Memory B cell (primary cell): Measurements from ENCODE around the gene CTDSPL.

ENCODE experiments used
- ATAC-seq: fragments of 150-1000 bp; cut with Tn5 transposase; 2 replicates; pipeline ENCODE4 v1.10.0; 2021; ENCODE audit warnings: low read depth, mild to moderate bottlenecking, moderate library complexity
- DNase-seq, 2 donors: peaks; one replicate each; pipeline ENCODE4 v3.0.0; 2022; ENCODE audit warnings: low spot score in 2 of 2
- H3K27ac Mint-ChIP-seq: one replicate; pipeline ENCODE4 v1.8.0; 2022; ENCODE audit warnings: mild to moderate bottlenecking, moderate library complexity, mixed read lengths
- H3K27me3 Mint-ChIP-seq: one replicate; pipeline ENCODE4 v1.8.0; 2022; ENCODE audit warnings: mixed read lengths
- H3K36me3 Mint-ChIP-seq: one replicate; pipeline ENCODE4 v1.8.0; 2022; ENCODE audit warnings: mild to moderate bottlenecking, mixed read lengths
- H3K4me1 Mint-ChIP-seq: one replicate; pipeline ENCODE4 v1.8.0; 2022; ENCODE audit warnings: mixed read lengths
- H3K4me3 Mint-ChIP-seq: one replicate; pipeline ENCODE4 v1.8.0; 2022; ENCODE audit warnings: mild to moderate bottlenecking, moderate library complexity, mixed read lengths
- H3K9me3 Mint-ChIP-seq: one replicate; pipeline ENCODE4 v1.8.0; 2022; ENCODE audit warnings: mixed read lengths

The CTDSPL gene

DNA sequence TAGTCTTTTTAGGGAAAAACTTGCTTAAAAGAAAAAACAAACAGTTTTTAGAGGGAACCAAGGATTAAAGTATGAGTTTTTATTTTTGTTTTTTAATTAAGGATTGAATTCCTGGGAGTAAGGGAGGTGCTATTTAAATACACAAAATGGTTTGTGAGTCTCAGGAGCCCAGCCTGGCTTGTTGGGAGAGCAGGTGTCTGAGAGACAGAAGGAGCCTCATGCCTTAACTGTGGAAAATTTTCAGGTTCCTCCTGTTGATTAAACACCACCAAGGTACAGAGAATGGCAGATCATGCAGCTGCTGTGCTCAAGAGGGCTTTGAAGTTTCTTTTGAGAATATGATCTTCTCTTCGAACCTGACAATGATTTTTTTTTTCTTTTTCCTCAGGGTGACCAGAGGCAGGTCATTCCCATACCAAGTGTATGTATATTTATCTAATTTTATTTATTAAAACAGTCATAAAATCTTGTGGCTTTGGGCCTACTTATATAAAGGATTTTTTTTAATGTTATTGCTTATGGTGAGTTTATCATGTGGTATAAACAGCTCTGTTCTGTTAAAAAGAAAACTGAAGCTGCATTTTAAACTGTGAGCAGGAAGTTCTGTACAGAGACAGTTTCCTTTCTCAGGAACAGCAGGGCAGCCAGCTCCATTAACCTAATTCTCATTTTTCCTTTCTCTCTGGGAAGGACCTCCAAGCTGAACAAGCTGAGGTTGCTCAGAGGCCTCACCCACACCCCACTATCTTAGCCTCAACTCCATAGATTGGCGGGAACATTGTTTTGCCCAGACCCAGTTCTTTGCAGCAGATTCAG lies 95.3 kb downstream of the CTDSPL start:
- no peak for DNase-seq
- no peak overlapping the region for H3K4me3 Mint-ChIP-seq
- H3K27ac Mint-ChIP-seq, result no peak overlapping the region
- no peak for ATAC-seq
- no peaks in the 10 kb centered on the region for H3K27me3 Mint-ChIP-seq
- peaks cover 8% of the 10 kb centered on the region for H3K4me1 Mint-ChIP-seq
- H3K9me3 Mint-ChIP-seq, result no peaks in the 10 kb centered on the region
- no peaks in the 10 kb centered on the region for H3K36me3 Mint-ChIP-seq

DNA sequence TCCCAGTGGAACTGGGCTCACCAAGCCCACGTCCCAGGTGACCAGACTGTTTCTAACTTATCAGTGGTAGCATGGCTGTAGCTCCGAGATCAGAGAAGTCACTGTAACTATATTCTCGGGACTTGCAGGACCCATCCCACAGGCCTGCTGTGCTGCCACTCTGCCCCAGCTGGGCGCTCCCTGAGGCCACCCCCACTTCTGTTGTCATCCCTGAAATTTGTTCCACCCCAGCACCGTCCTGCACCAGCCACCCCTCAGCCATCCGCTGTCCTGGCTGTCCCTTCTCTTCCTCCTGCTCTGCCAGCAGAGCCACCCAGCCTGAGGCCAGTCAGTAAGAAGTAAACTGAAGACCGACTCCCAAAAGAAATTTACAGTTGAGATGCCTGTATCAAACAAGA lies 95.9 kb downstream of the CTDSPL start:
- Mint-ChIP-seq H3K27me3 (no peaks in the 10 kb centered on the region), H3K4me1 (peaks cover 8% of the 10 kb centered on the region), H3K36me3 (no peaks in the 10 kb centered on the region), H3K27ac (peak overlapping the region; percentile 21), H3K4me3 (no peak overlapping the region), H3K9me3 (no peaks in the 10 kb centered on the region)
- ATAC-seq (no peak), DNase-seq (no peak)

DNA sequence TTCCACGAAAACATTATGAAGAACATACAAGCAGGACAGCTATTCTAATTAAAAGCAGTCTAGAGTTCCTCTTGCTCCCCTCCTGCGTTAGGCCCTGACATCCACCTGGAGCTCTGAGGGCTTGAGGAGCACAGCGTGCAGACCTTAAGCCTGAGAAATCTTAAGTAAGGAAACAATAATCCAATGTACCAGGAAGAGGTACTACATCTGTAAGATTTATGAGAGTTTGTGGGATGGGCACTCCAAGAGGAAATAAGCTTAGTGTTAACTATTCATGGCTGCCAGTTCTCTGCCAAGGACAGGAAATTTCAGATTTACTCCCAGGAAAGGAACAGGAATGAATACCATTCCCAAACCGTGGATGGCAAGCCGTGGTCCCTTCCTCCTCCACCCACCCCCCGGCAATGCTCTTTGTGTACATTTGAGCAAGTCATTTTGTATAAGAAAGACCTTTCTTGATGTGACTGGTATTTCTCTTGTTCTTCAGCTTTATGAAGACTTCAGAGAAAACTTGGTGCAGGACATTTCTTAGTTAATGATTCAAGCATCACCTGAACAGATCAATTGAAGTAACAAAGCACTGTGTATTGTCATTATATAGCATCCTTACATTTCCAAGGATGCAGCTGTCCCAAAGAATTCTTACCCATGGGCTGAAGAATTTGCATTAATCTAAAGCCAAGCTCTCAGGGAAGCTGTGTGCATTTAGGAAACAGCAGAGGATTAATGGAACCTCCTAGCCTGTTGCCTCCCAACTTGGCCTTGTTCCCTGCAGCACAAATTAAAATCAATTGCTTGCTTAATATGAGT lies 100.1 kb downstream of the CTDSPL start:
- no peak for ATAC-seq
- H3K27me3 Mint-ChIP-seq, result peaks cover 3% of the 10 kb centered on the region
- no peaks in the 10 kb centered on the region for H3K9me3 Mint-ChIP-seq
- no peaks in the 10 kb centered on the region for H3K36me3 Mint-ChIP-seq
- H3K4me1 Mint-ChIP-seq, result peaks cover 2% of the 10 kb centered on the region
- no peak for DNase-seq
- H3K27ac Mint-ChIP-seq, result no peak overlapping the region
- no peak overlapping the region for H3K4me3 Mint-ChIP-seq

DNA sequence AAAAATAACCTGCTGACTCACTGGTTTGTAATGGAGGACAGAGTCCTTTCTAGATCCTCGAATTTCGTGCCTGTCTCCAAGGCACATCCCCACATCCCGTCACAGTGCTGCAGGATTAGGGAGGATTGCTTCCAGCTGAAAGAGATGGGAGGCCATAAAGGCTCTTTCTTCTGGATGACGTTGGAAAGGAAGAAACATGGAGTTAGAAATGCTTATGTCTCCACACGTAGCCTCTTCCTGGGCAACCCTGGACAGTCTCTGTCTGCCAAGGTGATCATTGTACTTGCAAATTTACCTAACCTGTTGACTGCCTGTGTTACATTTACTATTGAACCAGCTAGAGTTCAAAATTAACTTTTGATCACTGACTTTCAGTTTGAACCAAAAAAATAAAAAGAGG lies 101.3 kb downstream of the CTDSPL start:
- no peak overlapping the region for H3K4me3 Mint-ChIP-seq
- H3K9me3 Mint-ChIP-seq, result no peaks in the 10 kb centered on the region
- peaks cover 3% of the 10 kb centered on the region for H3K27me3 Mint-ChIP-seq
- H3K4me1 Mint-ChIP-seq, result no peaks in the 10 kb centered on the region
- no peak overlapping the region for H3K27ac Mint-ChIP-seq
- H3K36me3 Mint-ChIP-seq, result no peaks in the 10 kb centered on the region
- DNase-seq (no peak), ATAC-seq (no peak)

DNA sequence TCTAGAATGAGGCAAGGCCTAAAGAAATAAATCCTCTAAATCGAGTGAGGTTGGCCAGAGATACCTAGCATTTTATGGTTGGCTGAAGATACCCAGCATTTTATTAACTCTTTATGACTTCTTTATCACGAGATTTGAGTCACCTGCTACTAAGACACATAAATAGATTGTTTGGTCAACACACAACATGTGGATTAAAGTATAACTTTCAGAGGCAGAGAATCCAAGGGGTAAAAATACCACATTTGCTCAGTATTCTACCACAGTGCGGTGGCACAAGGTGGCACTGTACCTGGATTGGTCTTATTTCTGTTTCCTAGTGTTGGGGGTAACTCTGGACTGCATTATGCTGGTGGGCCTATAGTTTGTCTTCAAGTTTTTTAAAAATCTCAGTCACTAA lies 102.0 kb downstream of the CTDSPL start:
- DNase-seq, result no peak
- no peak for ATAC-seq
- Mint-ChIP-seq H3K27ac (no peak overlapping the region), H3K36me3 (no peaks in the 10 kb centered on the region), H3K9me3 (no peaks in the 10 kb centered on the region), H3K27me3 (peaks cover 3% of the 10 kb centered on the region), H3K4me1 (no peaks in the 10 kb centered on the region), H3K4me3 (no peak overlapping the region)

DNA sequence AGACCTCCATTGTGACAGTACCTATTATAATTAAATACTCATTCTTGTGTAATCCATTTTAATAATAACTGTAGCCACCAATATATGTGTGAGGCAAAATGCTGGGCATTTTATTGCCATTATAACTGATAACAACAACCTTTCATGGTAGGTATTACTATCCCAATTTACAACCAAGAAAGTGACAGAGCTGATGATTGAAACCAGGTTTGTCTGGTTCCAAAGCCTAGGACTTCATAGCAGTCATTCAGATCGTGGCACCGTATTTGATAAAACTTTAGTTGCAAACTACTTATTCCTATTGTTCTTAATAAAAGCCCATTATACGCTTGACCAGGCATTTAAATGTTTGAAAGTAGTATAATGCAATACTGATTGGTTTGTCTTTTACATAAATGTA lies 102.5 kb downstream of the CTDSPL start:
- Mint-ChIP-seq H3K4me1 (no peaks in the 10 kb centered on the region), H3K27me3 (peaks cover 3% of the 10 kb centered on the region), H3K27ac (no peak overlapping the region), H3K36me3 (no peaks in the 10 kb centered on the region), H3K4me3 (no peak overlapping the region), H3K9me3 (no peaks in the 10 kb centered on the region)
- no peak for ATAC-seq
- no peak for DNase-seq

DNA sequence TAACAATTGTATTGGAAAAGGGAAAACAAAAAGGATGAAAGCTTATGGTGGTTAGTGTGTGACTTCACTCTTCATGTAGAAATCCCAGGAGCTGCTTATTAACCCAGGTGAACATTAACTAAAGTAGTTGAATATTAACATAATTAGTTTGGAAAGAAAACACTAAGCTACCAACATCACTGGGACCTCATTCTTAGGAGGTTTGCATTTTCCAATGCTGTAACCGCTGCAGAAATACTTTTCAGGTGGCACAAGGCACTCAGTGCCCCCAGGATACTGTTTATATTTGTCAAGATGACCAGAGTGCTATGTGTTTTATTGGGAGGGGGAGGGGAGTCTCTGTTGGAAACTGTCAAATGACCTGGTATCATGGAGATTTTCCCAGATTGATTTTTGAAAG lies 103.0 kb downstream of the CTDSPL start:
- H3K27me3 Mint-ChIP-seq, result peaks cover 4% of the 10 kb centered on the region
- no peaks in the 10 kb centered on the region for H3K9me3 Mint-ChIP-seq
- DNase-seq (no peak), ATAC-seq (no peak)
- no peak overlapping the region for H3K4me3 Mint-ChIP-seq
- H3K4me1 Mint-ChIP-seq, result no peaks in the 10 kb centered on the region
- H3K27ac Mint-ChIP-seq, result no peak overlapping the region
- no peaks in the 10 kb centered on the region for H3K36me3 Mint-ChIP-seq

DNA sequence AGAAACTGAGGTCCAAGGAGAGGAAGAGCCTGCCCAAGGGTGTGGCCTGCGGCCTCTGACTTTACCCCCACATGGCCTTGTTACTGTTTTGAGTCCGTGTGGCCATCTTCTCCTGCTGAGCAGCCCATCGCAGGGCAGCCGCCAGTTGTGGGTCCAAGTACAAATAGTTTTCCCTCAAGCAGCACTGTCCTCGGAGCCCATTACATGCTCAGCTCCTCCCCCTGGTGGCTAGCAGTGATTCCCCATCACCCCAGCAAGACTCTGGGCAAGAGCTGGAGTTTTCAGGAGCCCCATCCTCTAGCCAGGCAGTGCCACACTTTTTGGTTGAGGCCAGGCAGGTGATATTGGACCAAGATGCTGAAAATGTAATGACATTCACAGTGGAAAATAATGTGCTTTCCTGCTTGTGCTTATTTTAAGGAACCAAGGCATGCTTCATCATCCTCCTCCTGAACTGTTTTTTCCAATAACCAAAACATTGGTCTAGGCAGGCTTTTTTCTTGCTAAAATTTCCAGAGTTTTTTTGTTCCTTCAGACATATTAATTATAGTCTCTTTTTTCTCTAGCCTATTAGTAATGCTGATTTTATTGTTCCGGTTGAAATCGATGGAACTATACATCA lies 105.7 kb downstream of the CTDSPL start:
- Mint-ChIP-seq H3K27ac (no peak overlapping the region), H3K27me3 (peaks cover 8% of the 10 kb centered on the region)

DNA sequence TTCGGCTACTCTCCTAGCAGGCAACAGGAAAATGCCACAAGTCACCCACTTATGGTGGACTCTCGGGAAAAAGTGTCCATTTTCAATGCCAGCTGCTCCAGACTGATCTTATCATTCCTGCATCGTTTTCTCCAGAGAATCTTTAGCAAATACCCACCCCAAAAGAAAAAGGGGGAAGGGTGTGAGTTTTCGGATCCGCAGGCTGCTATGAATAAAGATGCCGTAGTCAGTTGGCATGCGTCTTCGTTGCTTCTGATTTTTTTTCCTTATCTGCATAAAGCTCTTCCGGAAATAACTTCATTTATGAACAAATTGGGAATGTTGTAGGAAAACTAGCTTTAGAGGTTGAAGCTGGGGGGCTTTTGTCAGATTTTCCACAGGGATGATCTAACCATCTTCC lies 106.5 kb downstream of the CTDSPL start:
- DNase-seq, result no peak
- H3K9me3 Mint-ChIP-seq, result no peaks in the 10 kb centered on the region
- no peaks in the 10 kb centered on the region for H3K4me1 Mint-ChIP-seq
- peaks cover 8% of the 10 kb centered on the region for H3K27me3 Mint-ChIP-seq
- H3K4me3 Mint-ChIP-seq, result no peak overlapping the region
- H3K27ac Mint-ChIP-seq, result no peak overlapping the region
- no peak for ATAC-seq
- H3K36me3 Mint-ChIP-seq, result no peaks in the 10 kb centered on the region

More for the DNA sequence above, 105.7 kb downstream of the CTDSPL start:
- Mint-ChIP-seq H3K4me1 (no peaks in the 10 kb centered on the region), H3K9me3 (no peaks in the 10 kb centered on the region), H3K4me3 (no peak overlapping the region), H3K36me3 (no peaks in the 10 kb centered on the region)
- DNase-seq (peak in 1 of 2 donors; percentile 9), ATAC-seq (peak; percentile 68)

DNA sequence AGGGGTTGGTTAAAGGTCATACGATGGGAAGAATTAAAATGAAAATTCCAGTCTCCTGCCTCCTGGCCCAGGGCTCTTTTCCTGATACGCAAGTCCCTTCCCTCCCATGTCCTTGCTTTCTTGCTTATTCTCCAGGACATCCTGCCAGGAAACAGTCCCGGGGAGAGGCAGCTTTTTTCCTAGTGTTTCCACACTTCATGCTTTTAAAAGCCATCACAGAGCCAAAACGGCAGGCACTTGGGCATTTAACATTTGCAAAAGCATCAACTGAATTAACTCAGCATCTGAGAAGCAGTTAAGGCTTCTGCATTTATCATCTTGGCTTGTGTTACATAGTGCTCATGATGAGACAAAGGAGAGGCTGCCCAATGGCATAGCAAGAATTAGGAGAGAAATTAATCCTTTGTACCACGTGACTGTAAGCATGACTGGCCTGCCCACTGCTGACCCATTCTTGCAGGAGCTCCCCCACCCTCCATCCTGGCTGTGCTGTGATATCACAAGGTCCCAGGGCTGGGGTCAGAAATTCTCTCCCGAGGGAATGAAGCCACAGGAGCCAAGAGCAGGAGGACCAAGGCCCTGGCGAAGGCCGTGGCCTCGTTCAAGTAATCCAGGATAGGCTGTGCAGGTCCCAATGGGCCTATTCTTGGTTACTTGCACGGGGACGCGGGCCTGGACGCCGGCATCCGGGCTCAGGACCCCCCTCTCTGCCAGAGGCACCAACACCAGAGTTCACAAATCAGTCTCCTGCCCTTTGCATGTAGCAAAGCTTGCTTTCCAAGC lies 107.3 kb downstream of the CTDSPL start:
- no peak overlapping the region for H3K4me3 Mint-ChIP-seq
- H3K36me3 Mint-ChIP-seq, result no peaks in the 10 kb centered on the region
- DNase-seq (no peak), ATAC-seq (no peak)
- no peak overlapping the region for H3K27ac Mint-ChIP-seq
- no peaks in the 10 kb centered on the region for H3K4me1 Mint-ChIP-seq
- H3K27me3 Mint-ChIP-seq, result peaks cover 8% of the 10 kb centered on the region
- H3K9me3 Mint-ChIP-seq, result no peaks in the 10 kb centered on the region

DNA sequence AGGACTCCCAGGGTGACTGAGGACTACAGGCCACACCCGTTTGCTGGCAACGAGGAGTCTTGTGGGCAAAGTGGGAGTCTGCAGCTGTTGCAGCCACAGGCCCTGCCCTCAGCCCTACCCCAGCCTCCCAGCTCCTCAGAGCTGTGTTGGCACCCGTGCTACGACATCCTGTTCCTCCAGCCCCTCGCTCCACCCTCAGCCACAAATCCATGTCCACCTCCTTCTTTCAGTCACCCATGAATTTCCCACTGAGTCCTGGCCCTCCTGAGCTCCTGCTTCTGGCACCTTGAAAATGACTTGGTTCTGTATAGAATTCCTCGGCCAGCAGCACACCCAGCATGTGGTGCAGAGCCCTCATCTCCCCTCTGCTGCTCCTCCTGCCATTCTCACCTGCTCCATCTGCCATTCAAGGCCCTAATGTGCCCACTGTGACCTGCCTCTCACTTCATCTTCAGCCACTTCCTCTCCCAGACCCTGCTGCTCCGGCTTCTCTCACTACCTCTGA lies 108.0 kb downstream of the CTDSPL start:
- Mint-ChIP-seq H3K4me3 (no peak overlapping the region), H3K4me1 (peaks cover 2% of the 10 kb centered on the region), H3K27ac (no peak overlapping the region), H3K27me3 (peaks cover 8% of the 10 kb centered on the region), H3K36me3 (no peaks in the 10 kb centered on the region), H3K9me3 (no peaks in the 10 kb centered on the region)
- no peak for DNase-seq
- ATAC-seq, result no peak

DNA sequence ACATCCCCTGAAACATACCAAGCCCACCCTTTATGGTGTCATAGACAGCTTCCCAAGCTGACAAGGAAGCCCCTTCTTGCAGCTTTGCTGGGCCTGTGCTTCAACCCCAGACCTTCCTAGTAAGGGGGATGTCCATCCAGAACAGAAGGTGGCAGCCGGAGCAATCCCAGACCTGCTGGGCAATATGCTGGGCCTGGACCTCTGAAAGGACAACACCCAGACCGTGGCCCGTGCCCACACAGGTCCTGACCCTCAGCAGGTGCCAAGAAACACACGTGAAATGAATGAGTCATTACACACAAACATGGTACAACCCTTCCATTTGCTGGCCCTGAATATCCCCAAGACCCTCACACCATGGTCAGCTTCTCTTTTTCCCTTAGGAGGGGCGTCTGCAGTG lies 109.1 kb downstream of the CTDSPL start:
- H3K36me3 Mint-ChIP-seq, result no peaks in the 10 kb centered on the region
- H3K27ac Mint-ChIP-seq, result no peak overlapping the region
- H3K4me3 Mint-ChIP-seq, result no peak overlapping the region
- peaks cover 4% of the 10 kb centered on the region for H3K4me1 Mint-ChIP-seq
- H3K9me3 Mint-ChIP-seq, result no peaks in the 10 kb centered on the region
- ATAC-seq (no peak), DNase-seq (no peak)
- H3K27me3 Mint-ChIP-seq, result peaks cover 7% of the 10 kb centered on the region

DNA sequence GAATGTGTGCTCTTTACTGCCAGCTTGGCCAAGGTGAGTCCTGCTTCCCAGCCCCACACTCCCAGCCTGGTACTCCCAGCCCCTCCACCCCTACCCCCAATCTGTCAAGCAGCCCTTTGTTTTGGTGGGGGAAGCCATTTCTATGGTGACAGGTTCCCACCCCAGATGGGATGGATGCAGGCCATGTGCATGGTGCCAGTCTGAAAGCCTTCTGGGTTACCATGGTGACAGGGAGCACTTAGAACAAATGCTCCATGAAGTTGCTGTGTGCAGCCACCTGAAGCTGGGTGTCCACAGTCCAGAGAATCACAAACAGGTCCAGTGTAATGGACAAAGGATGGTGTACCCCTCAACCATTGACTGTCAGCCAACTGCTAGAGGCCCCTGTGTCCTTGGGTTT lies 109.8 kb downstream of the CTDSPL start:
- DNase-seq (no peak), ATAC-seq (no peak)
- Mint-ChIP-seq H3K4me3 (no peak overlapping the region), H3K36me3 (no peaks in the 10 kb centered on the region), H3K9me3 (no peaks in the 10 kb centered on the region), H3K4me1 (peaks cover 4% of the 10 kb centered on the region), H3K27me3 (peaks cover 7% of the 10 kb centered on the region), H3K27ac (no peak overlapping the region)
